Transverse colon (tissue), 3 donors: ENCODE data around the gene DGKG.

Source experiments
- CTCF ChIP-seq, 5 experiments: fragments of 200-600 bp in 3 of 5; fragments of 450-650 bp in 2 of 5; sonication (generic) in 3 of 5; IDR thresholded peaks; 1 replicate in 2 of 5; 2 replicates in 3 of 5; pipeline ENCODE4 v1.5.1; 2016 to 2017; ENCODE audit warnings: antibody characterized with exemption in 5 of 5, inconsistent platforms in 3 of 5, mild to moderate bottlenecking in 2 of 5, moderate library complexity in 1 of 5
- EP300 ChIP-seq: sonication (generic); formaldehyde crosslinking; IDR thresholded peaks from one replicate; pipeline ENCODE4 v1.6.1; 2017; ENCODE audit warnings: antibody characterized with exemption, low read depth
- POLR2A ChIP-seq: fragments of 450-650 bp; IDR thresholded peaks from one replicate; pipeline ENCODE4 v1.6.1; 2016; ENCODE audit warnings: antibody characterized with exemption, mild to moderate bottlenecking, moderate library complexity

DNA sequence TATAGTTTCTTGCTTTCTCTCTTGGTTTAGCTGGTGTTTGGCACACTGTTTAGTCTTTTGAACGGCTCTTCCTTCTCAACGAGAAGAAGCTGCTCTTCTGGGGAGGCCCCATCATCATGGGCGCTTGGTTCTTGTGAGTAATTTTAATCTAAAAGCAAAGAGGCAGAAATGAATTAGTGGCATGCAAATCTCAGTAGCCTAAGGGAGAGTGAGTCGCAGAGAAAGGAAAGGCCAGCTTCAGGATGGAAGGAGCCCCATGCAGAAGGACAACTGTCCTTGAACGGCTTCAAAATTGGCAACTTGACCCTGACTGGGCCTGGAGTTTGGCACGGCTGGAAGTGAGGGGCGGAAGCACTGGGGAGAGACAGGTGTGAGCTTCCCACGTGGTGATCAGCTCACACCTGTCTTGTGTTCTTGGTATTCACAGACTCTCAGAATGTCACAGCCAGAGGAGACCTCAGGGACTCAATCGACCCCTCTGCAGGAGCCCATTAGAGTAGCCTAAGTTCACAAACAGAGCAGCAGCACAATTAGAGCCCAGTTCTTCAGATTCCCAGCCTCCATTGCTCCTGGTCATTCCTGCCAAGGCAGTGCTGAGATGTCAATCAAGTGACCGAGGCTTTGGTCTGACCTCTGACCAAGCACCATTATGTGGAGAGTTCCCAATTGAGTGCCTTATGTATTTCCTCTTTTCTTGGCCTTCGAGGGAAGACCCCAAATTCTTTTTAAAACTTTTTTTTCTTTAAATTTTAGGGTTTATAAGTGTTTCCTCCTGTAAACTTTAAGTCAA lies 211.8 kb downstream of the DGKG start:
- TF ChIP-seq EP300 (no peak), CTCF (IDR thresholded peaks at IDR 0.05) (no peak), POLR2A (no peak)
